Fibroblast of lung (primary cell): ENCODE measurements around the gene FAM222A. TPM values are rescaled to one million over a fixed set of nuclear protein-coding genes. Genes with fewer than 3 reads are reported as not detected.

ENCODE experiments used
- DNase-seq, 2 donors: peaks; one replicate each; pipeline versions ENCODE4 v3.0.0 to v3.0.0-alpha.2; 2010; ENCODE audit warnings: low read depth in 2 of 2
- H2AFZ ChIP-seq: 2 replicates; pipeline ENCODE4 v1.5.1; 2012; ENCODE audit warnings: low read length, control low read depth, inconsistent platforms
- H3K27ac ChIP-seq: 2 replicates; pipeline ENCODE4 v1.5.1; 2011; ENCODE audit warnings: low read length, control low read depth; ENCODE audit not compliant: insufficient read depth
- H3K27me3 ChIP-seq: 2 replicates; pipeline ENCODE4 v1.5.1; 2011; ENCODE audit warnings: mild to moderate bottlenecking, low read length; ENCODE audit not compliant: control insufficient read depth, insufficient read depth
- H3K36me3 ChIP-seq: 2 replicates; pipeline ENCODE4 v1.5.1; 2011; ENCODE audit warnings: low read length; ENCODE audit not compliant: control insufficient read depth, insufficient read depth
- H3K4me1 ChIP-seq: 2 replicates; pipeline ENCODE4 v1.5.1; 2011; ENCODE audit warnings: low read length; ENCODE audit not compliant: control insufficient read depth, insufficient read depth; ENCODE audit errors: extremely low read depth
- H3K4me2 ChIP-seq: 2 replicates; pipeline ENCODE4 v1.5.1; 2011; ENCODE audit warnings: low read length, control low read depth; ENCODE audit not compliant: insufficient read depth; ENCODE audit errors: extremely low read depth
- H3K4me3 ChIP-seq, 4 experiments: fragments of 200-600 bp in 1 of 4; sonication (generic) in 1 of 4; replicated peaks in 1 of 4; 2 replicates each; pipeline ENCODE4 v1.5.1; 2011 to 2016; ENCODE audit warnings: low read length in 4 of 4, low read depth in 3 of 4, mild to moderate bottlenecking in 3 of 4, control low read depth in 2 of 4, inconsistent platforms in 1 of 4, mixed read lengths in 1 of 4; ENCODE audit not compliant: insufficient read depth in 1 of 4; ENCODE audit errors: control extremely low read depth in 1 of 4
- H3K79me2 ChIP-seq: 2 replicates; pipeline ENCODE4 v1.5.1; 2012; ENCODE audit warnings: mild to moderate bottlenecking, low read length, inconsistent platforms; ENCODE audit not compliant: control insufficient read depth, insufficient read depth
- H3K9ac ChIP-seq: 2 replicates; pipeline ENCODE4 v1.5.1; 2011; ENCODE audit warnings: mild to moderate bottlenecking, low read length, control low read depth; ENCODE audit not compliant: insufficient read depth
- H3K9me3 ChIP-seq: 2 replicates; pipeline ENCODE4 v1.5.1; 2012; ENCODE audit warnings: low read depth, low read length; ENCODE audit not compliant: control insufficient read depth, insufficient read depth
- H4K20me1 ChIP-seq: 2 replicates; pipeline ENCODE4 v1.5.1; 2011; ENCODE audit warnings: low read length; ENCODE audit not compliant: control insufficient read depth, insufficient read depth; ENCODE audit errors: extremely low read depth
- CTCF ChIP-seq, 2 donors: IDR thresholded peaks in 1 of 2; conservative IDR thresholded peaks in 1 of 2; 1 replicate in 1 of 2; 2 replicates in 1 of 2; pipeline ENCODE4 v1.5.1; 2011 to 2012; ENCODE audit warnings: low read length in 2 of 2, control low read depth in 1 of 2, inconsistent platforms in 1 of 2, low read depth in 1 of 2, mild to moderate bottlenecking in 1 of 2
- EZH2 ChIP-seq: IDR thresholded peaks from 2 replicates; pipeline ENCODE4 v1.5.1; 2012; ENCODE audit warnings: low read length, control low read depth, mild to moderate bottlenecking; ENCODE audit errors: missing control alignments
- polyA plus RNA-seq, 2 donors: library from polyadenylated mRNA; depleted of rRNA in 1 of 2; stranded (reverse) in 1 of 2; unstranded in 1 of 2; fragments of >200 nt; gene quantifications; 2 replicates each; pipeline ENCODE4 v1.2.1, GENCODE V29; 2011 to 2012; ENCODE audit warnings: missing spikeins in 1 of 2
- total RNA-seq: library from RNA; depleted of rRNA; stranded (reverse); fragments of >200 nt; gene quantifications from 2 replicates; pipeline ENCODE4 v1.2.1, GENCODE V29; 2014

FAM222A gene
- total and polyA plus RNA-seq, 2 donors (not counting 1 experiment from before 2014, with no cell fraction given): 0.05 TPM; not detected in 1

GRCh38 chr12:109728921-109729320 lies 15.3 kb downstream of the FAM222A start:
- no peaks in the 10 kb centered on the region for H4K20me1 ChIP-seq
- DNase-seq: no peak
- TF ChIP-seq CTCF (conservative IDR thresholded peaks at IDR 0.05 in 1 of 2, IDR thresholded peaks at IDR 0.05 in 1 of 2; ENCODE audit: low read depth in 1 of 2, low read length in 2 of 2): no peak
- TF ChIP-seq EZH2: no peak
- H3K27me3 ChIP-seq: peaks cover 5% of the 10 kb centered on the region
- H3K27ac ChIP-seq: no peak overlapping the region
- no peak overlapping the region for H3K4me2 ChIP-seq
- no peaks in the 10 kb centered on the region for H3K36me3 ChIP-seq
- no peaks in the 10 kb centered on the region for H3K4me1 ChIP-seq
- H3K4me3 ChIP-seq: no peak overlapping the region
- no peak overlapping the region for H2AFZ ChIP-seq
- H3K79me2 ChIP-seq: no peaks in the 10 kb centered on the region
- H3K9ac ChIP-seq: no peak overlapping the region
- H3K9me3 ChIP-seq: no peaks in the 10 kb centered on the region

- H4K20me1 ChIP-seq: no peaks in the 10 kb centered on the region
Measured at GRCh38 chr12:109729371-109729781, 15.8 kb downstream of the FAM222A start.

GRCh38 chr12:109729801-109730200 lies 16.2 kb downstream of the FAM222A start:
- no peak overlapping the region for H3K9ac ChIP-seq
- TF ChIP-seq CTCF (conservative IDR thresholded peaks at IDR 0.05 in 1 of 2, IDR thresholded peaks at IDR 0.05 in 1 of 2; ENCODE audit: low read depth in 1 of 2, low read length in 2 of 2) (no peak), EZH2 (no peak)
- no peak overlapping the region for H3K27ac ChIP-seq
- no peaks in the 10 kb centered on the region for H3K9me3 ChIP-seq
- no peaks in the 10 kb centered on the region for H4K20me1 ChIP-seq
- no peaks in the 10 kb centered on the region for H3K36me3 ChIP-seq
- no peaks in the 10 kb centered on the region for H3K4me1 ChIP-seq
- H3K27me3 ChIP-seq: peaks cover 9% of the 10 kb centered on the region
- H3K79me2 ChIP-seq: no peaks in the 10 kb centered on the region
- no peak overlapping the region for H3K4me2 ChIP-seq
- no peak overlapping the region for H2AFZ ChIP-seq
- no peak for DNase-seq
- no peak overlapping the region for H3K4me3 ChIP-seq

More at GRCh38 chr12:109729371-109729781, 15.8 kb downstream of the FAM222A start:
- Histone ChIP-seq H3K27ac (no peak overlapping the region), H3K79me2 (no peaks in the 10 kb centered on the region), H3K4me2 (no peak overlapping the region), H3K4me3 (no peak overlapping the region), H3K36me3 (no peaks in the 10 kb centered on the region), H3K27me3 (peaks cover 5% of the 10 kb centered on the region), H3K4me1 (no peaks in the 10 kb centered on the region), H3K9me3 (no peaks in the 10 kb centered on the region), H2AFZ (no peak overlapping the region), H3K9ac (no peak overlapping the region)
- TF ChIP-seq EZH2: no peak
- no peak for TF ChIP-seq CTCF (conservative IDR thresholded peaks at IDR 0.05 in 1 of 2, IDR thresholded peaks at IDR 0.05 in 1 of 2; ENCODE audit: low read depth in 1 of 2, low read length in 2 of 2)
- no peak for DNase-seq
